Measurements from ENCODE around the gene SORCS3. TPM values are rescaled to one million over a fixed set of nuclear protein-coding genes. Genes with fewer than 3 reads are reported as not detected.

Gene SORCS3
- total RNA-seq, 1 experiment from 2014 or later: 0.18 TPM

DNA sequence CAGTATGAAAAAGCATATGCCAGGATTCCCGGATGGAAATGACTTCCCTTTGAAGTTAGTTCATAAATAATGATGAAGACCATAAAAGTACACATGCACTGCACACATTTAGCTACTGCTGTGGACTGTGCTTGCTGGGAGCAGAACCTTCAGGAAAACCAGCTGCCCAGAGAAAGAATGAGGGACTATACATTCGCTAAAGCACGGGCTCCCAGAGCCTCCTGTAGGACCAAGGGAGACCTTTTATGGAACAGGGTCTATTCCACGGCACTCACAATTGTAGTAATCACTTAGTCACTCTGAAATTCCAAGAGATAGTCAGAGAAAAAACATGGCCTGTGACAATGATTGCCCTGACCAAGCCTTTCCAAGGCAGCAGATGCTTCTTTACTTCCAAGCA lies 24.1 kb downstream of the SORCS3 start:
- intact Hi-C loops (cut with micrococcal nuclease; ENCODE audit: unreplicated experiment): no loop called here
- TF ChIP-seq, protein P1, sequence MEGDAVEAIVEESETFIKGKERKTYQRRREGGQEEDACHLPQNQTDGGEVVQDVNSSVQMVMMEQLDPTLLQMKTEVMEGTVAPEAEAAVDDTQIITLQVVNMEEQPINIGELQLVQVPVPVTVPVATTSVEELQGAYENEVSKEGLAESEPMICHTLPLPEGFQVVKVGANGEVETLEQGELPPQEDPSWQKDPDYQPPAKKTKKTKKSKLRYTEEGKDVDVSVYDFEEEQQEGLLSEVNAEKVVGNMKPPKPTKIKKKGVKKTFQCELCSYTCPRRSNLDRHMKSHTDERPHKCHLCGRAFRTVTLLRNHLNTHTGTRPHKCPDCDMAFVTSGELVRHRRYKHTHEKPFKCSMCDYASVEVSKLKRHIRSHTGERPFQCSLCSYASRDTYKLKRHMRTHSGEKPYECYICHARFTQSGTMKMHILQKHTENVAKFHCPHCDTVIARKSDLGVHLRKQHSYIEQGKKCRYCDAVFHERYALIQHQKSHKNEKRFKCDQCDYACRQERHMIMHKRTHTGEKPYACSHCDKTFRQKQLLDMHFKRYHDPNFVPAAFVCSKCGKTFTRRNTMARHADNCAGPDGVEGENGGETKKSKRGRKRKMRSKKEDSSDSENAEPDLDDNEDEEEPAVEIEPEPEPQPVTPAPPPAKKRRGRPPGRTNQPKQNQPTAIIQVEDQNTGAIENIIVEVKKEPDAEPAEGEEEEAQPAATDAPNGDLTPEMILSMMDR (IDR thresholded peaks at IDR 0.05; ENCODE audit: insufficient read depth in 1 of 2, low read depth in 1 of 2, low read length in 1 of 2, severe bottlenecking in 1 of 2, unreplicated experiment in 1 of 2): no peak
- peaks cover 2% of the 10 kb centered on the region; the same call in 1 of the 2 replicates for H3K9me3 ChIP-seq
- no peaks in the 10 kb centered on the region; the same call in 1 of the 2 replicates for H3K27me3 ChIP-seq (replicated peaks; ENCODE audit: control insufficient read depth, insufficient read depth, low read length)
- H3K4me1 ChIP-seq: no peaks in the 10 kb centered on the region
- Mint-ChIP-seq H3K9me3 (ENCODE audit: unreplicated experiment) (no peaks in the 10 kb centered on the region), H3K27ac (ENCODE audit: unreplicated experiment) (no peak overlapping the region), H3K4me3 (ENCODE audit: unreplicated experiment) (no peak overlapping the region), H3K27me3 (ENCODE audit: insufficient read depth, unreplicated experiment) (peaks cover 16% of the 10 kb centered on the region), H3K36me3 (ENCODE audit: insufficient read depth, unreplicated experiment) (no peaks in the 10 kb centered on the region), H3K4me1 (ENCODE audit: low read depth, unreplicated experiment) (no peaks in the 10 kb centered on the region)
- BruUV-seq (replicated peaks): no TSS peak
- H3K36me3 ChIP-seq (ENCODE audit: control insufficient read depth, insufficient read depth, low read length): no peaks in the 10 kb centered on the region
- no peak for DNase-seq
- H3K4me3 ChIP-seq (ENCODE audit: low read depth, low read length): no peak overlapping the region
- POLR2A ChIA-PET: no interaction called here
- CTCF ChIA-PET: no interaction called here

GRCh38 chr10:104666106-104666505 lies 25.0 kb downstream of the SORCS3 start:
- Mint-ChIP-seq H3K36me3 (ENCODE audit: insufficient read depth, unreplicated experiment) (no peaks in the 10 kb centered on the region), H3K27me3 (ENCODE audit: insufficient read depth, unreplicated experiment) (peaks cover 14% of the 10 kb centered on the region), H3K4me1 (ENCODE audit: low read depth, unreplicated experiment) (no peaks in the 10 kb centered on the region), H3K27ac (ENCODE audit: unreplicated experiment) (no peak overlapping the region), H3K4me3 (ENCODE audit: unreplicated experiment) (no peak overlapping the region), H3K9me3 (ENCODE audit: unreplicated experiment) (no peaks in the 10 kb centered on the region)
- POLR2A ChIA-PET: no interaction called here
- TF ChIP-seq, protein P1 (IDR thresholded peaks at IDR 0.05; ENCODE audit: insufficient read depth in 1 of 2, low read depth in 1 of 2, low read length in 1 of 2, severe bottlenecking in 1 of 2, unreplicated experiment in 1 of 2): no peak
- Histone ChIP-seq H3K4me3 (ENCODE audit: low read depth, low read length) (no peak overlapping the region), H3K36me3 (ENCODE audit: control insufficient read depth, insufficient read depth, low read length) (no peaks in the 10 kb centered on the region), H3K27me3 (replicated peaks; ENCODE audit: control insufficient read depth, insufficient read depth, low read length) (no peaks in the 10 kb centered on the region; the same call in 1 of the 2 replicates), H3K4me1 (no peaks in the 10 kb centered on the region), H3K9me3 (peaks cover 7% of the 10 kb centered on the region; the same call in 1 of the 2 replicates)
- DNase-seq: no peak
- CTCF ChIA-PET: no interaction called here
- intact Hi-C loops (cut with micrococcal nuclease; ENCODE audit: unreplicated experiment): no loop called here
- BruUV-seq (replicated peaks): no TSS peak

- ChIA-PET CTCF (no interaction called here), POLR2A (no interaction called here)
- Histone ChIP-seq H3K4me1 (no peaks in the 10 kb centered on the region), H3K27me3 (replicated peaks; ENCODE audit: control insufficient read depth, insufficient read depth, low read length) (no peaks in the 10 kb centered on the region), H3K9me3 (no peaks in the 10 kb centered on the region), H3K36me3 (ENCODE audit: control insufficient read depth, insufficient read depth, low read length) (no peaks in the 10 kb centered on the region), H3K4me3 (ENCODE audit: low read depth, low read length) (no peak overlapping the region)
- TF ChIP-seq, protein P1 (IDR thresholded peaks at IDR 0.05; ENCODE audit: insufficient read depth in 1 of 2, low read depth in 1 of 2, low read length in 1 of 2, severe bottlenecking in 1 of 2, unreplicated experiment in 1 of 2): no peak
- H3K27ac Mint-ChIP-seq (ENCODE audit: unreplicated experiment): no peak overlapping the region
- BruUV-seq (replicated peaks): no TSS peak
- no peaks in the 10 kb centered on the region for H3K4me1 Mint-ChIP-seq (ENCODE audit: low read depth, unreplicated experiment)
- no peaks in the 10 kb centered on the region for H3K36me3 Mint-ChIP-seq (ENCODE audit: insufficient read depth, unreplicated experiment)
- no peak for DNase-seq
- no peak overlapping the region for H3K4me3 Mint-ChIP-seq (ENCODE audit: unreplicated experiment)
- H3K9me3 Mint-ChIP-seq (ENCODE audit: unreplicated experiment): no peaks in the 10 kb centered on the region
- H3K27me3 Mint-ChIP-seq (ENCODE audit: insufficient read depth, unreplicated experiment): peaks cover 7% of the 10 kb centered on the region
- intact Hi-C loops (cut with micrococcal nuclease; ENCODE audit: unreplicated experiment): no loop called here
Measured at GRCh38 chr10:104676874-104677273, 35.8 kb downstream of the SORCS3 start.

Measured in Caco-2 (cell line).